Mesendoderm (in vitro differentiated cells): Measurements from ENCODE around the gene ACSL6.

Experiments used
- DNase-seq: peaks from one replicate; pipeline ENCODE4 v3.0.0; 2013
- H2AK5ac ChIP-seq: 2 replicates; pipeline ENCODE4 v1.6.1; 2013; ENCODE audit warnings: low read length, inconsistent platforms
- H2BK120ac ChIP-seq: 2 replicates; pipeline ENCODE4 v1.6.1; 2013; ENCODE audit warnings: low read depth, mild to moderate bottlenecking, low read length, moderate library complexity, mixed read lengths
- H2BK15ac ChIP-seq: replicated peaks from 2 replicates; pipeline ENCODE4 v1.6.1; 2013; ENCODE audit warnings: low read depth, mild to moderate bottlenecking, moderate library complexity
- H2BK5ac ChIP-seq: 2 replicates; pipeline ENCODE4 v1.6.1; 2013; ENCODE audit warnings: low read length, inconsistent platforms
- H3K18ac ChIP-seq: 2 replicates; pipeline ENCODE4 v1.6.1; 2013; ENCODE audit warnings: mild to moderate bottlenecking, low read length, mixed read lengths
- H3K23ac ChIP-seq: one replicate; pipeline ENCODE4 v1.6.1; 2013; ENCODE audit warnings: low read length
- H3K27ac ChIP-seq: 2 replicates; pipeline ENCODE4 v1.5.1; 2013; ENCODE audit warnings: low read depth, mild to moderate bottlenecking, inconsistent platforms, low read length, moderate library complexity
- H3K27me3 ChIP-seq: 2 replicates; pipeline ENCODE4 v1.6.1; 2013; ENCODE audit warnings: low read length, control low read depth, mild to moderate bottlenecking, inconsistent platforms; ENCODE audit not compliant: insufficient read depth, poor library complexity
- H3K36me3 ChIP-seq: 2 replicates; pipeline ENCODE4 v1.6.1; 2013; ENCODE audit warnings: low read length, inconsistent platforms; ENCODE audit not compliant: control insufficient read depth, insufficient read depth
- H3K4ac ChIP-seq: one replicate; pipeline ENCODE4 v1.6.1; 2013; ENCODE audit warnings: low read depth, mild to moderate bottlenecking, low read length, moderate library complexity
- H3K4me1 ChIP-seq: 2 replicates; pipeline ENCODE4 v1.6.1; 2013; ENCODE audit warnings: low read depth, low read length, inconsistent platforms; ENCODE audit not compliant: control insufficient read depth
- H3K4me2 ChIP-seq: 2 replicates; pipeline ENCODE4 v1.6.1; 2013; ENCODE audit warnings: low read length
- H3K4me3 ChIP-seq: 2 replicates; pipeline ENCODE4 v1.5.1; 2013; ENCODE audit warnings: mild to moderate bottlenecking, low read length
- H3K56ac ChIP-seq: one replicate; pipeline ENCODE4 v1.6.1; 2013; ENCODE audit warnings: low read length
- H3K79me1 ChIP-seq: 2 replicates; pipeline ENCODE4 v1.6.1; 2013; ENCODE audit warnings: low read length, inconsistent platforms
- H3K79me2 ChIP-seq: 2 replicates; pipeline ENCODE4 v1.6.1; 2013; ENCODE audit warnings: mild to moderate bottlenecking, low read length; ENCODE audit not compliant: control insufficient read depth, insufficient read depth
- H3K9ac ChIP-seq: 2 replicates; pipeline ENCODE4 v1.6.1; 2013; ENCODE audit warnings: low read length, inconsistent platforms
- H4K5ac ChIP-seq: one replicate; pipeline ENCODE4 v1.6.1; 2013; ENCODE audit warnings: low read length
- H4K8ac ChIP-seq: one replicate; pipeline ENCODE4 v1.6.1; 2013; ENCODE audit warnings: low read depth, mild to moderate bottlenecking, control low read depth, low read length, moderate library complexity
- WGBS: extraction: QIAGEN DNeasy Blood & Tissue Kit; methylation state at CpG from one replicate; pipeline ENCODE4 v1.1.7; 2013; ENCODE audit warnings: low lambda C conversion rate, missing lambda C conversion rate; ENCODE audit not compliant: insufficient coverage; ENCODE audit errors: extremely low coverage; 5-methylcytosine and 5-hydroxymethylcytosine counted together

ACSL6 gene

GRCh38 chr5:132058646-132059042 lies 47.2 kb upstream of the ACSL6 start:
- Histone ChIP-seq H3K27ac (no peak overlapping the region), H3K4me3 (no peak overlapping the region), H3K27me3 (no peaks in the 10 kb centered on the region), H3K79me1 (no peaks in the 10 kb centered on the region), H3K9ac (no peak overlapping the region), H2AK5ac (no peak overlapping the region), H2BK120ac (no peak overlapping the region), H3K18ac (no peak overlapping the region), H3K79me2 (no peaks in the 10 kb centered on the region), H2BK15ac (no peak overlapping the region), H3K56ac (no peak overlapping the region), H3K4me2 (no peak overlapping the region), H4K8ac (no peak overlapping the region), H4K5ac (no peak overlapping the region), H3K23ac (no peak overlapping the region), H3K4ac (no peak overlapping the region), H3K36me3 (no peaks in the 10 kb centered on the region), H2BK5ac (no peak overlapping the region), H3K4me1 (no peaks in the 10 kb centered on the region)
- DNase-seq = no peak
- no CpG with 5 or more reads among the region's 7 CpGs for WGBS

DNA sequence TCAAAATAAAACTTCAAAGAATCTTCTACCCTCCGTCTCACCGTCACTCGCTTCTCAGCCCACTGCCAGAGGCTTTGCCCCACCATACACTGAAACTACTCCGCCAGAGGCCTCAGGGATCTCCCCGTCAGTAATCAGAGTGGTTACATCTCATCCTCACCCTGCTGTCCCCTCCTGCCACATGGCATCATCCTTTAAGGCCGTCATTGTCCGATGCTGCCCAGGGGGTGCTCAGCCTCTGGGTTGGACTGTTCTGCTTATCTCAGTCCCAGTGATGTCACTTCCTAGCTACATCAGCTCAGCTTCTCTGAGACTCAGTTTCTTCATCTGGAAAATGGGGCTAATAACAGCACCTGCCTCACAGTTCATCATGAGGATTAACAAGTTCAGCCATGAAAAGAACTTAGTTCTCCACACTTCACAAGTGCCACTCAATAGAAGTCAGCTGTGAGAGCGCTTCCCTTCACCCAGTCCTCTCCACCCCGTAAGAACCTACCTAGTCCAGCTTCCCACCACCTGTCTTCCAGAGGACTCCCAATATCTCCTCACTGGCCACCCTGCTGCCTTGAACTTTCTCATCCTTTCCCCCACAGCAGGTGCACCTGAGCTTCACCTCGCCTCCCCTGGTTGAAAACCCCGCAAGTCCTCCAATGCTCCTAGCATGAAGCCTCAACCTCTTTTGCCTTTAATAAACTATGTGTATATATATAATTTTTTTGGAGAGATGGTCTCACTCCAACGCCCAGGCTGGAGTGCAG lies 46.2 kb upstream of the ACSL6 start:
- no peak overlapping the region for H3K27ac ChIP-seq
- H4K5ac ChIP-seq = no peak overlapping the region
- no peaks in the 10 kb centered on the region for H3K79me2 ChIP-seq
- WGBS = no CpG with 5 or more reads among the region's 12 CpGs
- no peaks in the 10 kb centered on the region for H3K27me3 ChIP-seq
- H2BK120ac ChIP-seq = no peak overlapping the region
- no peak for DNase-seq
- H4K8ac ChIP-seq = no peak overlapping the region
- H3K4ac ChIP-seq = no peak overlapping the region
- H3K4me1 ChIP-seq = no peaks in the 10 kb centered on the region
- H3K9ac ChIP-seq = no peak overlapping the region
- H3K56ac ChIP-seq = no peak overlapping the region
- no peak overlapping the region for H3K4me3 ChIP-seq
- no peak overlapping the region for H3K4me2 ChIP-seq
- H2BK5ac ChIP-seq = no peak overlapping the region
- no peak overlapping the region for H3K23ac ChIP-seq
- H3K18ac ChIP-seq = no peak overlapping the region
- no peak overlapping the region for H2AK5ac ChIP-seq
- no peaks in the 10 kb centered on the region for H3K79me1 ChIP-seq
- H2BK15ac ChIP-seq = no peak overlapping the region
- H3K36me3 ChIP-seq = no peaks in the 10 kb centered on the region

DNA sequence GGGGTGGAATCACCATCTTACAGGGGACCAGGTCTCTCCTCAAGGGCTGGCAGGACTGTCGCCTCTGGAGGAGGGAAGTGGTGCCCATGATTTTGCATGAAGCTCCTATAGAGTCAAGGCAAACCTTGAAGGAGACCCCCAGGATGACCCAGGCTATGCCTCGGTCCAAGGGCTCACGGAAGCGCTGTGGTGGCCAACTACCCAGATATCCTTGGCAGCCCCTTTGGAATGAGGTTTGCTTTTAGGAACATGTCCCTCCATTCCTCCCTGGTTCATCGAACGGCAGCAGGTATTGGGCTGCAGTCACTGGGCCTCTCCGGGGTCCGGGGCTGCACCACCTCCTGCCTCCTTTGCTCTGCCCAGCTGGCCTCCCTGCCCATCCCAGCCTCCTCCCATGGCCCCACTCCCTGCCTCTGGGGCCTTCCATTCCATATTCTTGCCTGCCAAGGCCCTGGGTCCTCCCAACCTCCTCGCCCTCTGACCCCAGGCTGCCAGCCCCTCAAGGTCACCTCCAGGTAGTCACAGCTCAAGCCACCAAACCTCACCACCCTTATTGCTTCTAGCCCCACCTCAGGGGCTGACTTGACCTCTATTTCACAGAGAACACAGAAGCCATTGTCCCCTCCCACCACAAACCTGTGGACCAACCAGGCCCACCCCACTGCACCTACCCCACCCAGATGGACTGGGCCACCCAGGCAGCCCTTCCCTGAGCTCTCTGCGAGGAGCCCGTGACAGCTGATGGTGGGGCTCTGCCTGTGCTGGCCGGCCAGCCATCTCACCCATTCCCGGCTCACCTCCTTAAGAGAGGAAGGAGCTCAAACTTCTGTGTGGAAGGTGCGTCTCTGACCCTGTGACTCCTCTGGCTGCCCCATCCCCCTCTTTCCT lies 45.4 kb upstream of the ACSL6 start:
- Histone ChIP-seq H3K79me2 (no peaks in the 10 kb centered on the region), H3K9ac (no peak overlapping the region), H4K8ac (no peak overlapping the region), H3K18ac (no peak overlapping the region), H3K79me1 (no peaks in the 10 kb centered on the region), H3K56ac (no peak overlapping the region), H2BK120ac (no peak overlapping the region), H3K23ac (no peak overlapping the region), H3K4me3 (no peak overlapping the region), H3K4ac (no peak overlapping the region), H2AK5ac (no peak overlapping the region), H3K27ac (no peak overlapping the region), H2BK15ac (no peak overlapping the region), H3K27me3 (no peaks in the 10 kb centered on the region), H2BK5ac (no peak overlapping the region), H3K4me2 (no peak overlapping the region), H4K5ac (no peak overlapping the region), H3K4me1 (no peaks in the 10 kb centered on the region), H3K36me3 (no peaks in the 10 kb centered on the region)
- no CpG with 5 or more reads among the region's 14 CpGs for WGBS
- DNase-seq = no peak

DNA sequence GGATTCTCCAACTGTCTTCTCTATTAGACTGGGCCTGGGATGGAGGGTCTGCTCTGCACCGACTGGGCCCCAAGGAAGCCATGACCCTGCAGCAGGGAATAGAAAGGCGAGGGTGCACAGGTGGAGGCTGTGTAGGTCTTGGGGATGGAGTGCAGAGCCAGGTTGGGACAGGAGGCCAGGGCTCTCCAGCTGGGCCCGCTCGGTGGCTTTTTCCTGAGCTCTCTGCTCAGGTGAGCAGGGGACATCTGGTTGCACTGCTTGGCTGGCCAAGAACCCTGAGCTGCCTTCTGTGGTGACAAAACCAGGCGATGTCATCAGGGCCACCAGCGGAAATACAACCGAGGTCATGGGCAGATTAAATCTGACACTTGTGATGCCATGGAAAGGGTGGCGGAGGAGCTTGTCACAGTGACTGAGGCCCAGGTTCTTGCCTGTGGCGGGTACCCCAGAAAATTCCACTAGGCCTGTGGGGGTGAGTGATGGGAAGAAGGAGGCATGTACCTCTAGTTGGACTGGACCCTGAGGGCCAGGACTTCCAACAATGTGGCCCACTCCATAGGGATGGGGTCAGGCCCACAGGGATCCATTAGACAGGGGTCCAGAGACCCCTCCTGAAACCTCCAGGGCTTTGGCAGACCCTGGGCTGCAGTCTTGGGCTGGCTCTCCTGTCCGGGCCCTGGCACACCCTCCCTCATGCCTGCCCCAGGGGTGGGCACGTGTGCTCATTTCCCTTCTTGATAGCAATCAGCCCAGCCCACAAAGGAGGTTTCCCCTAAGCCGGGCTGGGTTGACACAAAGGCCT lies 44.6 kb upstream of the ACSL6 start:
- Histone ChIP-seq H2BK5ac (no peak overlapping the region), H2BK120ac (no peak overlapping the region), H3K23ac (no peak overlapping the region), H3K79me1 (no peaks in the 10 kb centered on the region), H3K56ac (no peak overlapping the region), H3K27ac (no peak overlapping the region), H3K36me3 (no peaks in the 10 kb centered on the region), H3K4me3 (no peak overlapping the region), H3K18ac (no peak overlapping the region), H2BK15ac (no peak overlapping the region), H4K8ac (no peak overlapping the region), H3K4me1 (no peaks in the 10 kb centered on the region), H4K5ac (no peak overlapping the region), H3K27me3 (no peaks in the 10 kb centered on the region), H2AK5ac (no peak overlapping the region), H3K4ac (no peak overlapping the region), H3K9ac (no peak overlapping the region), H3K79me2 (no peaks in the 10 kb centered on the region), H3K4me2 (no peak overlapping the region)
- DNase-seq = no peak
- no CpG with 5 or more reads among the region's 12 CpGs for WGBS

DNA sequence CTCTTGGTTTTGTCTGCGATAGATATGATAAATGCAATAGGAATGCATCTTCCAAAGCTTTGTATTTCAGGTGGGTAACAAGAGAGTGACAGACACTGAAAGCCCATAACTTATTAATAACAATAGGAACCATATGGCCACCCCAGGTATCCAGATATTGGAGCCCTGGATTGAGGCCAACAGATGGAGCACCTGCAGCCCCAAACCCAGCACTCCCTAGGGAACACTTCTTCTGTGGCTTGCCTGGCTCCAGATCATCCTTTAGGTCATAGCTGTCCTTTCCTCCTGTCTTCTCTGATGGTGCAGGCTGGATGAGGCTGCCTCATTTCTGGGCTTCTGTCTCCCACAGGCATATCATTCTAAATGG lies 44.0 kb upstream of the ACSL6 start:
- no peak overlapping the region for H3K4me3 ChIP-seq
- H3K9ac ChIP-seq = no peak overlapping the region
- H3K4me2 ChIP-seq = no peak overlapping the region
- no peak overlapping the region for H3K56ac ChIP-seq
- H2BK15ac ChIP-seq = no peak overlapping the region
- H3K79me2 ChIP-seq = no peaks in the 10 kb centered on the region
- no peaks in the 10 kb centered on the region for H3K27me3 ChIP-seq
- DNase-seq = no peak
- H3K79me1 ChIP-seq = no peaks in the 10 kb centered on the region
- H3K4me1 ChIP-seq = no peaks in the 10 kb centered on the region
- no peak overlapping the region for H4K8ac ChIP-seq
- no peak overlapping the region for H2BK120ac ChIP-seq
- H3K27ac ChIP-seq = no peak overlapping the region
- no peak overlapping the region for H4K5ac ChIP-seq
- H3K4ac ChIP-seq = no peak overlapping the region
- no peak overlapping the region for H2BK5ac ChIP-seq
- no peak overlapping the region for H3K18ac ChIP-seq
- no peak overlapping the region for H2AK5ac ChIP-seq
- H3K36me3 ChIP-seq = no peaks in the 10 kb centered on the region
- no peak overlapping the region for H3K23ac ChIP-seq
- WGBS = no CpG with 5 or more reads among the region's 1 CpG
